GM21526 (cell line): ENCODE data around the gene FAM180A.

ENCODE experiments used
- ATAC-seq: cut with Tn5 transposase; IDR thresholded peaks from one replicate; pipeline ENCODE4 v1.9.1; 2021; ENCODE audit warnings: moderate library complexity; ENCODE audit not compliant: unreplicated experiment, low FRiP score

The FAM180A gene

DNA sequence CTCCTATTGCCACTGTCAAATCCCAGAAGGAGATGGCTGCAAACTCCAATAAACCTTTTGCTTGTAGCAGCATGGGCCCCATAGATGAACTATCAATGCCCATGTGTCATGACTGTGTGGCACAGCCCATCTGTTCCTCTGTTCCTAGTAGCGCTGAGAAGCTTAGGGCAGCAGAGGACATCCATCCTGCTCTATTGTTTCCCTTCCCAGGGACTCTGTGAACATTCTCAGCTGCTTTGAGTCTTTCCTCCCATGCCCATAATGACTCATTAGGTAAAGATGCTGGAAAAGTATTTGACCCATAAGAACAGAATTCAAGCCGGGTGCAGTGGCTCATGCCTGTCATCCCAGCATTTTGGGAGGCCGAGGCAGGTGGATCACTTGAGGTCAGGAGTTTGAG lies 58.0 kb downstream of the FAM180A start:
- no peak for ATAC-seq

DNA sequence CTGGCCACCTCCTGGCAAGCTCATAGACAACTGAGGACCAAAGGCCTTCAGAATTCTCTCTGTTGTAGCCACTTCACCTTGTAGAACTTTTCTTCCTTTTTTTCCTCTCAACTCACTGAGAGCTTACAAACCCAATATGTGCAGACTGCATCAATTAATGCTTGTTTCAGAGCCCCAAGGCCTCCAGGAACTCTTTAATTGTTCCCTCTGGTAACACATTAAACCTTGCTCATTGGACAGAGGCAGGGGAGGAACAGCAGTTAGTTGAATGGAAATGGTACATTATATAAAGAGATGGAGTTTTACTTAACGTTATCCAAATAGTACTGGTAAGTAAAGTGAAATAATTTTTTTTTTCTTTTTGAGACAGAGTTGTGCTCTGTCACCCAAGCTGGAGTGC lies 61.1 kb downstream of the FAM180A start:
- ATAC-seq = no peak

- ATAC-seq = no peak
Measured at GRCh38 chr7:135685306-135686084, 63.1 kb downstream of the FAM180A start.

GRCh38 chr7:135684699-135685098 lies 63.9 kb downstream of the FAM180A start:
- ATAC-seq = no peak

DNA sequence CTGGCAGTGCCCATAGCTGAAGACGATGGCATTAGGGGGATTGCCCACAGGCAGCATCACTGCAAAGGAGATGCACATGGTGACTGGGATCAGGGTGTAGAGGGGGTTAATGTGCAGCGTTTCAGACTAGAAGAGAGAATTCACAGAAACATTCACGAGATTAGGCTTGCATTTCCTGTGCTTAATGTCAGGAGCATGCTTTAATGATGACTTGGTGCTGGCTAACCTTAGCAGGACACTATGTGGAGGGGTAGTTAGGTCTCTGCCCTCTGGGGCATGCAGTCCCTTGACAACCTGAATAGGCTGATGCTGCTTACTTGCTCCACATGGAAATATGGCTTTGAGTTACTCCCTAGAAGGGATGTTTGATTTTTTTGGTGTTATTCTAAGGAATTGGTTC lies 64.5 kb downstream of the FAM180A start:
- no peak for ATAC-seq

- ATAC-seq = no peak
Measured at GRCh38 chr7:135683609-135684008, 65.0 kb downstream of the FAM180A start.

GRCh38 chr7:135682191-135682590 lies 66.4 kb downstream of the FAM180A start:
- ATAC-seq = no peak

GRCh38 chr7:135681762-135682161 lies 66.9 kb downstream of the FAM180A start:
- ATAC-seq = no peak
